Measurements from ENCODE around the gene CBLC. TPM values are rescaled to one million over a fixed set of nuclear protein-coding genes. Genes with fewer than 3 reads are reported as not detected.

CBLC gene
- total and polyA plus RNA-seq, 2 experiments from 2014 or later = 26.2 to 39.7 TPM

DNA sequence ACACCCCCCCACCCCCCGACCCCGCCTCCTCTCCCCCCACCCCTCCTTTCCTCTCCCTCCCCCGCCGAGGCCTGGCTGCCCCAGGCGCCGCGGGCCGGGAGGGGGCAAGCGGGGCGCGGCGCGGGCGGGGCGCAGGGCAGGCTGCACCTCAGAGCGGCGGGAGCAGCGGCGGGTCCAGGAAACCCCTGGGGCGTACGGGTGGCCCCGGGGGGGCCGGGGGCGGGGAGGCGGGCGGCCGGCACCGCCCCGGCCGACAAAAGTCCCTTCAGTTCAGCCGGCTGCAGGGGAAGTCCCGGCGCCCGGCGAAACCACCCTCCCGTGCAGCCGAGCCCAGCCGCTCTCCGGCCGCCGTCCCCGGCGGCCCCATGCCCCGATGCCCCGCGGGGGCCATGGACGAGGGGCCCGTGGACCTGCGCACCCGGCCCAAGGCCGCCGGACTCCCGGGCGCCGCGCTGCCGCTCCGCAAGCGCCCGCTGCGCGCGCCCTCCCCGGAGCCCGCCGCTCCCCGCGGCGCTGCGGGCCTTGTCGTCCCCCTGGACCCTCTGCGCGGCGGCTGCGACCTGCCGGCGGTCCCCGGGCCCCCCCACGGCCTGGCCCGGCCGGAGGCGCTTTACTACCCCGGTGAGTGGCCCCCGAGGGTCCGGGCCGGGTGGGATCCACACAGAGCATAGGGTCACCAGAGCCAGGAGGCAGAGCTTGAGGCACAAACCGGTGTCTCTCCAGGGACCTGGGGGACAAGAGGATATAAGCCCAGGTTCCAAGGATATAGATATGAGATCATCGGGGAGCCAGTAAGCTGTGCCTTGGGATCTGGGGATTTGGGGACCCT is 29.1 kb upstream of the CBLC start, which contains the start of gene BCL3:
BCL3 (plus strand) TSS at position 283 of the 829 bp plus-strand sequence; CDS start at position 366, 83 bp downstream.
- Histone ChIP-seq H3K9me3 (ENCODE audit: low read depth) (no peaks in the 10 kb centered on the region), H3K36me3 (replicated peaks; ENCODE audit: insufficient read depth, low read depth) (no peaks in the 10 kb centered on the region), H3K27ac (peak within 1 kb of the TSS; percentile 100), H3K9me2 (replicated peaks; ENCODE audit: insufficient read depth) (no peaks in the 10 kb centered on the region), H3K4me2 (peak within 1 kb of the TSS; percentile 99), H3K27me3 (no peaks in the 10 kb centered on the region), H4K20me1 (ENCODE audit: insufficient read depth, poor library complexity, severe bottlenecking) (no peaks in the 10 kb centered on the region), H3K4me3 (peak within 1 kb of the TSS; percentile 70), H3K4me1 (ENCODE audit: insufficient read depth) (peaks cover 30% of the 10 kb centered on the region), H3K79me2 (peaks cover 29% of the 10 kb centered on the region), H2AFZ (peak within 1 kb of the TSS; percentile 53)
- TF ChIP-seq, protein P1, sequence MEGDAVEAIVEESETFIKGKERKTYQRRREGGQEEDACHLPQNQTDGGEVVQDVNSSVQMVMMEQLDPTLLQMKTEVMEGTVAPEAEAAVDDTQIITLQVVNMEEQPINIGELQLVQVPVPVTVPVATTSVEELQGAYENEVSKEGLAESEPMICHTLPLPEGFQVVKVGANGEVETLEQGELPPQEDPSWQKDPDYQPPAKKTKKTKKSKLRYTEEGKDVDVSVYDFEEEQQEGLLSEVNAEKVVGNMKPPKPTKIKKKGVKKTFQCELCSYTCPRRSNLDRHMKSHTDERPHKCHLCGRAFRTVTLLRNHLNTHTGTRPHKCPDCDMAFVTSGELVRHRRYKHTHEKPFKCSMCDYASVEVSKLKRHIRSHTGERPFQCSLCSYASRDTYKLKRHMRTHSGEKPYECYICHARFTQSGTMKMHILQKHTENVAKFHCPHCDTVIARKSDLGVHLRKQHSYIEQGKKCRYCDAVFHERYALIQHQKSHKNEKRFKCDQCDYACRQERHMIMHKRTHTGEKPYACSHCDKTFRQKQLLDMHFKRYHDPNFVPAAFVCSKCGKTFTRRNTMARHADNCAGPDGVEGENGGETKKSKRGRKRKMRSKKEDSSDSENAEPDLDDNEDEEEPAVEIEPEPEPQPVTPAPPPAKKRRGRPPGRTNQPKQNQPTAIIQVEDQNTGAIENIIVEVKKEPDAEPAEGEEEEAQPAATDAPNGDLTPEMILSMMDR (IDR thresholded peaks at IDR 0.05; ENCODE audit: poor library complexity) = no peak
- TF ChIP-seq EZH2 (IDR thresholded peaks at IDR 0.05; ENCODE audit: borderline replicate concordance) = no peak
- no peak for TF ChIP-seq EZH2phosphoT487 (IDR thresholded peaks at IDR 0.05; ENCODE audit: low read depth, severe bottlenecking, unreplicated experiment)
- DNase-seq (ENCODE audit: low spot score) = peak; percentile 92
- WGBS (ENCODE audit: low lambda C conversion rate, missing lambda C conversion rate) = under 1% methylated on average over 30 of the region's 88 CpGs

DNA sequence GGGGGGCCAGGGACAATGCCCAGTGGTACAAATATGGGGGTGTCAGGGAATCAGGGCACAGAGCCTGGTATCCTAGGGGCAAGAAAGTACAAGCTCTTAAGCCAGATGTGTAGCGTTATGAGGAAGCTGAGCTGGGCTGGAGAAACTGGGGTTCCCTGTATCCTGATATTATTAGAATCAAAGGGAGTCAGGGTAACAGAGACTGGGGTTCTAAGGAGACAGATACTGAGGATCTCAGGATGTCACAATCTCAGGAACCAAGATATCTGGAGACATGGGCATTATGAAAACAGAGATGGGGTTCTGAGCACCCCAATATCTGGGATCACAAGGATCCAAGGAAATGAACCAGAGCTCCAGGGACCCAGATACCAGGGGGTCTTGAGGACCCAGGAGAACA is 28.4 kb upstream of the CBLC start:
- Histone ChIP-seq H3K9me3 (ENCODE audit: low read depth) (no peaks in the 10 kb centered on the region), H3K27ac (peak overlapping the region; percentile 100), H3K36me3 (replicated peaks; ENCODE audit: insufficient read depth, low read depth) (no peaks in the 10 kb centered on the region), H3K9me2 (replicated peaks; ENCODE audit: insufficient read depth) (no peaks in the 10 kb centered on the region), H3K27me3 (no peaks in the 10 kb centered on the region), H3K4me2 (peak overlapping the region; percentile 99), H4K20me1 (ENCODE audit: insufficient read depth, poor library complexity, severe bottlenecking) (no peaks in the 10 kb centered on the region), H3K4me3 (peak overlapping the region; percentile 70), H2AFZ (no peak overlapping the region), H3K4me1 (ENCODE audit: insufficient read depth) (peaks cover 37% of the 10 kb centered on the region), H3K79me2 (peaks cover 29% of the 10 kb centered on the region)
- 64% methylated on average over 1 of the region's 1 CpG for WGBS (ENCODE audit: low lambda C conversion rate, missing lambda C conversion rate)
- TF ChIP-seq, protein P1 (IDR thresholded peaks at IDR 0.05; ENCODE audit: poor library complexity) = no peak
- TF ChIP-seq EZH2phosphoT487 (IDR thresholded peaks at IDR 0.05; ENCODE audit: low read depth, severe bottlenecking, unreplicated experiment) (no peak), EZH2 (IDR thresholded peaks at IDR 0.05; ENCODE audit: borderline replicate concordance) (no peak)
- DNase-seq (ENCODE audit: low spot score) = no peak

DNA sequence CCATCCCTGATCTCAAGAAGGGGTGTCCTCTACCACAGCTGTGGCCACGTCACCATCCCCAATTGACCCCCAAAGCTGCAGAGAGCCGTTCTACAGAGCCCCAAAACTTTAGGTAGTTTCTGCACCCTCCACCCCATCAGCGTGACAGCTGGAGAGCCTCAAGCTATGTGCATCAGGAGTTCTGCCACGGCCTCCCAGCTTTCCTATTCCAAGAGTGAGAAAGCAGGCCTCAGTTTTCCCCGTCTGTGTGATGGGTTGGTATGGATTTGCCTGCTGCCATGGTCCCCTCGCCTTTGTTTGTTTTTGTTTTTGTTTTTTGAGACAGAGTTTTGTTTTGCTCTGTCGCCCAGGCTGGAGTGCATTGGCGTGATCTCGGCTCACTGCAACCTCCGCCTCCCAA is 27.7 kb upstream of the CBLC start:
- DNase-seq (ENCODE audit: low spot score) = no peak
- Histone ChIP-seq H2AFZ (no peak overlapping the region), H3K27ac (no peak overlapping the region), H3K4me1 (ENCODE audit: insufficient read depth) (peaks cover 38% of the 10 kb centered on the region), H3K79me2 (peaks cover 34% of the 10 kb centered on the region), H3K9me2 (replicated peaks; ENCODE audit: insufficient read depth) (no peaks in the 10 kb centered on the region), H3K9me3 (ENCODE audit: low read depth) (no peaks in the 10 kb centered on the region), H3K4me2 (peak overlapping the region; percentile 99), H3K36me3 (replicated peaks; ENCODE audit: insufficient read depth, low read depth) (no peaks in the 10 kb centered on the region), H3K4me3 (peak overlapping the region; percentile 70), H4K20me1 (ENCODE audit: insufficient read depth, poor library complexity, severe bottlenecking) (no peaks in the 10 kb centered on the region), H3K27me3 (no peaks in the 10 kb centered on the region)
- 93% methylated on average over 10 of the region's 10 CpGs for WGBS (ENCODE audit: low lambda C conversion rate, missing lambda C conversion rate)
- no peak for TF ChIP-seq EZH2 (IDR thresholded peaks at IDR 0.05; ENCODE audit: borderline replicate concordance)
- TF ChIP-seq, protein P1 (IDR thresholded peaks at IDR 0.05; ENCODE audit: poor library complexity) = no peak
- no peak for TF ChIP-seq EZH2phosphoT487 (IDR thresholded peaks at IDR 0.05; ENCODE audit: low read depth, severe bottlenecking, unreplicated experiment)

All from hepatocyte (in vitro differentiated cells).